ENCODE results near the gene KLK15. TPM values are rescaled to one million over a fixed set of nuclear protein-coding genes. Genes with fewer than 3 reads are reported as not detected.

The KLK15 gene
- total and polyA plus RNA-seq, 11 donors = not detected

DNA sequence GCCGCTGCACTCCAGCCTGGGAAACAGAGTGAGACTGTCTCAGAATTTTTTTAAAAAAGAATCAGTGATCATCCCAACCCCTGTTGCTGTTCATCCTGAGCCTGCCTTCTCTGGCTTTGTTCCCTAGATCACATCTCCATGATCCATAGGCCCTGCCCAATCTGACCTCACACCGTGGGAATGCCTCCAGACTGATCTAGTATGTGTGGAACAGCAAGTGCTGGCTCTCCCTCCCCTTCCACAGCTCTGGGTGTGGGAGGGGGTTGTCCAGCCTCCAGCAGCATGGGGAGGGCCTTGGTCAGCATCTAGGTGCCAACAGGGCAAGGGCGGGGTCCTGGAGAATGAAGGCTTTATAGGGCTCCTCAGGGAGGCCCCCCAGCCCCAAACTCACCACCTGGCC, 39.7 kb upstream of the KLK15 start, which contains the start of gene KLK2:
Gene KLK2, plus strand, starts transcription at position 384 of the 400 bp plus-strand sequence. CDS start 35 bp downstream, outside the sequence.
- ATAC-seq = no peak
- WGBS, 4 donors = 76 to 80% (median 78%) methylated on average over 2 to 3 of the region's 3 CpGs
- peaks cover 4 to 62% (median 15%) of the 10 kb centered on the region in 9 donors for H3K27me3 ChIP-seq
- no peak within 1 kb of the TSS for H3K27ac ChIP-seq
- no peak for DNase-seq
- TF ChIP-seq, protein P1, sequence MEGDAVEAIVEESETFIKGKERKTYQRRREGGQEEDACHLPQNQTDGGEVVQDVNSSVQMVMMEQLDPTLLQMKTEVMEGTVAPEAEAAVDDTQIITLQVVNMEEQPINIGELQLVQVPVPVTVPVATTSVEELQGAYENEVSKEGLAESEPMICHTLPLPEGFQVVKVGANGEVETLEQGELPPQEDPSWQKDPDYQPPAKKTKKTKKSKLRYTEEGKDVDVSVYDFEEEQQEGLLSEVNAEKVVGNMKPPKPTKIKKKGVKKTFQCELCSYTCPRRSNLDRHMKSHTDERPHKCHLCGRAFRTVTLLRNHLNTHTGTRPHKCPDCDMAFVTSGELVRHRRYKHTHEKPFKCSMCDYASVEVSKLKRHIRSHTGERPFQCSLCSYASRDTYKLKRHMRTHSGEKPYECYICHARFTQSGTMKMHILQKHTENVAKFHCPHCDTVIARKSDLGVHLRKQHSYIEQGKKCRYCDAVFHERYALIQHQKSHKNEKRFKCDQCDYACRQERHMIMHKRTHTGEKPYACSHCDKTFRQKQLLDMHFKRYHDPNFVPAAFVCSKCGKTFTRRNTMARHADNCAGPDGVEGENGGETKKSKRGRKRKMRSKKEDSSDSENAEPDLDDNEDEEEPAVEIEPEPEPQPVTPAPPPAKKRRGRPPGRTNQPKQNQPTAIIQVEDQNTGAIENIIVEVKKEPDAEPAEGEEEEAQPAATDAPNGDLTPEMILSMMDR (IDR thresholded peaks at IDR 0.05) = no peak
- TF ChIP-seq POLR2A (IDR thresholded peaks at IDR 0.05) = no peak
- intact Hi-C loops (cut with DNase I) = no loop called here
- no peaks in the 10 kb centered on the region for H3K9me3 ChIP-seq
- H3K36me3 ChIP-seq = no peaks in the 10 kb centered on the region
- no peak within 1 kb of the TSS for H3K4me3 ChIP-seq
- H3K4me1 ChIP-seq = no peaks in the 10 kb centered on the region

DNA sequence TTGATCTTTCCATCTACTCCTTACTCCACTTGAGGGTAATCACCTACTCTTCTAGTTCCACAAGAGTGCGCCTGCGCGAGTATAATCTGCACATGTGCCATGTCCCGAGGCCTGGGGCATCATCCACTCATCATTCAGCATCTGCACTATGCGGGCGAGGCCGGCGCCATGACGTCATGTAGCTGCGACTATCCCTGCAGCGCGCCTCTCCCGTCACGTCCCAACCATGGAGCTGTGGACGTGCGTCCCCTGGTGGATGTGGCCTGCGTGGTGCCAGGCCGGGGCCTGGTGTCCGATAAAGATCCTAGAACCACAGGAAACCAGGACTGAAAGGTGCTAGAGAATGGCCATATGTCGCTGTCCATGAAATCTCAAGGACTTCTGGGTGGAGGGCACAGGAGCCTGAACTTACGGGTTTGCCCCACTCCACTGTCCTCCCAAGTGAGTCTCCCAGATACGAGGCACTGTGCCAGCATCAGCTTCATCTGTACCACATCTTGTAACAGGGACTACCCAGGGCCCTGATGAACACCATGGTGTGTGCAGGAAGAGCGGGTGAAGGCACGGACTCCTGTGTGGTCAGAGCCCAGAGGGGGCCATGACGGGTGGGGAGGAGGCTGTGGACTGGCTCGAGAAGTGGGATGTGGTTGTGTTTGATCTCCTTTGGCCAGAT, 37.2 kb upstream of the KLK15 start:
- ATAC-seq (no peak), DNase-seq (no peak)
- TF ChIP-seq, protein P1 (IDR thresholded peaks at IDR 0.05) = no peak
- no peak for TF ChIP-seq POLR2A (IDR thresholded peaks at IDR 0.05)
- H3K4me3 ChIP-seq = no peak overlapping the region
- no peaks in the 10 kb centered on the region for H3K9me3 ChIP-seq
- H3K4me1 ChIP-seq = no peaks in the 10 kb centered on the region
- 48 to 66% (median 61%) methylated on average over 18 to 26 of the region's 26 CpGs for WGBS, 4 donors
- peaks cover 0 to 62% (median 21%) of the 10 kb centered on the region in 9 donors for H3K27me3 ChIP-seq
- no peaks in the 10 kb centered on the region for H3K36me3 ChIP-seq
- intact Hi-C loops (cut with DNase I) = no loop called here
- H3K27ac ChIP-seq = no peak overlapping the region

DNA sequence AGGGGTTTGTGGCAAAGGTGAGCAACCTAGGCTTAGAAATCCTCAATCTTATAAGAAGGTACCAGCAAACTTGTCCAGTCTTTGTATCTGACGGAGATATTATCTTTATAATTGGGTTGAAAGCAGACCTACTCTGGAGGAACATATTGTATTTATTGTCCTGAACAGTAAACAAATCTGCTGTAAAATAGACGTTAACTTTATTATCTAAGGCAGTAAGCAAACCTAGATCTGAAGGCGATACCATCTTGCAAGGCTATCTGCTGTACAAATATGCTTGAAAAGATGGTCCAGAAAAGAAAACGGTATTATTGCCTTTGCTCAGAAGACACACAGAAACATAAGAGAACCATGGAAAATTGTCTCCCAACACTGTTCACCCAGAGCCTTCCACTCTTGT, 36.1 kb upstream of the KLK15 start:
- DNase-seq (no peak), ATAC-seq (no peak)
- no peaks in the 10 kb centered on the region for H3K4me1 ChIP-seq
- intact Hi-C loops (cut with DNase I) = no loop called here
- 77 to 88% (median 86%) methylated on average over 4 of the region's 4 CpGs for WGBS, 4 donors
- H3K27me3 ChIP-seq = peaks cover 0 to 56% (median 21%) of the 10 kb centered on the region in 9 donors
- TF ChIP-seq POLR2A (IDR thresholded peaks at IDR 0.05) = no peak
- TF ChIP-seq, protein P1 (IDR thresholded peaks at IDR 0.05) = no peak
- no peaks in the 10 kb centered on the region for H3K36me3 ChIP-seq
- no peaks in the 10 kb centered on the region for H3K9me3 ChIP-seq
- no peak overlapping the region for H3K27ac ChIP-seq
- H3K4me3 ChIP-seq = no peak overlapping the region

DNA sequence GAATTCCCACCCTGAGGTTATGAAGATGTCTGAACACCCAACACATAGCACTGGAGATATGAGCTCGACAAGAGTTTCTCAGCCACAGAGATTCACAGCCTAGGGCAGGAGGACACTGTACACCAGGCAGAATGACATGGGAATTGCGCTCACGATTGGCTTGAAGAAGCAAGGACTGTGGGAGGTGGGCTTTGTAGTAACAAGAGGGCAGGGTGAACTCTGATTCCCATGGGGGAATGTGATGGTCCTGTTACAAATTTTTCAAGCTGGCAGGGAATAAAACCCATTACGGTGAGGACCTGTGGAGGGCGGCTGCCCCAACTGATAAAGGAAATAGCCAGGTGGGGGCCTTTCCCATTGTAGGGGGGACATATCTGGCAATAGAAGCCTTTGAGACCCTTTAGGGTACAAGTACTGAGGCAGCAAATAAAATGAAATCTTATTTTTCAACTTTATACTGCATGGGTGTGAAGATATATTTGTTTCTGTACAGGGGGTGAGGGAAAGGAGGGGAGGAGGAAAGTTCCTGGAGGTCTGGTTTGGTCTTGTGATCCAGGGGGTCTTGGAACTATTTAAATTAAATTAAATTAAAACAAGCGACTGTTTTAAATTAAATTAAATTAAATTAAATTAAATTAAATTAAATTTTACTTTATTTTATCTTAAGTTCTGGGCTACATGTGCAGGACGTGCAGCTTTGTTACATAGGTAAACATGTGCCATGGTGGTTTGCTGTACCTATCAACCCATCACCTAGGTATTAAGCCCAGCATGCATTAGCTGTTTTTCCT, 28.3 kb upstream of the KLK15 start:
- ATAC-seq (no peak), DNase-seq (no peak)
- H3K4me1 ChIP-seq = no peaks in the 10 kb centered on the region
- 62 to 77% (median 65%) methylated on average over 7 of the region's 7 CpGs for WGBS, 4 donors
- no peak overlapping the region for H3K27ac ChIP-seq
- H3K4me3 ChIP-seq = no peak overlapping the region
- intact Hi-C loops (cut with DNase I) = no loop called here
- H3K36me3 ChIP-seq = no peaks in the 10 kb centered on the region
- no peaks in the 10 kb centered on the region for H3K9me3 ChIP-seq
- H3K27me3 ChIP-seq = peaks cover 0 to 48% (median 15%) of the 10 kb centered on the region in 9 donors
- no peak for TF ChIP-seq POLR2A (IDR thresholded peaks at IDR 0.05)
- TF ChIP-seq, protein P1 (IDR thresholded peaks at IDR 0.05) = no peak

Measured in heart left ventricle (tissue), 16 donors.